GM21447 (cell line): ENCODE data around the gene UBE2O.
"Not testable (repeated sequence)": the region's sequence is repeated elsewhere in the genome, so short reads cannot be mapped to it uniquely, and the experiment has no call there.

Source experiments
- ATAC-seq: cut with Tn5 transposase; IDR thresholded peaks from one replicate; pipeline ENCODE4 v1.9.1; 2021; ENCODE audit not compliant: unreplicated experiment

The UBE2O gene

DNA sequence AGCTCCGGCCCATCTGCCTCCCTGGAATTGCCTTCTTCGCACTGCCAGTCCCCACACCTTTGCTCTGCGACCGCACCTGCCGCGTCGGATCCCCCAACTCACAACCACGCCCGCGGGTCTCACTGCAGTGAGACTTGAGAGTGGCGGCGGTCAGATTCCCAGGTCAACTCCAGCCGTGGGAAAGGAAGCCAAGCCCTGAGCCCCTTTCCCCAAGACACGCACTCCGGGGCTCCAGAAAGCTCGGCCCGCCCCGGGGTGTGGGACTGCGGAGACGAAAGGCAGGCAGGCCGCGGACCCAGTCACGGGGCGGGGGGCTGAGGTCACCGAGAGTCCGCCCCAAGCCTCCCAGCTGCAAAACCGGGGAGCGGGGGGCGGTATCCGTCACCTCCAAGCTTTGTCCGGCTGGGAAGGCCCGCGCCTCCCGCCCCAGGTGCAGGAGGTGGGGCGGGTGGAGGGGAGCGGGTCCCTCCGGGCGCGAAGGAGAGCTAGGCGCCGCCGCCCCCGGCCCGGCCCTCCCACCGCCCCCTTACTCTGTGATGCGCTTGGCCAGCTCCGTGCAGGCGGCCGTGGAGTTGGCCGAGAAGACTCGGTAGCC lies 99.9 kb downstream of the UBE2O start:
- ATAC-seq, result peak; percentile 29

DNA sequence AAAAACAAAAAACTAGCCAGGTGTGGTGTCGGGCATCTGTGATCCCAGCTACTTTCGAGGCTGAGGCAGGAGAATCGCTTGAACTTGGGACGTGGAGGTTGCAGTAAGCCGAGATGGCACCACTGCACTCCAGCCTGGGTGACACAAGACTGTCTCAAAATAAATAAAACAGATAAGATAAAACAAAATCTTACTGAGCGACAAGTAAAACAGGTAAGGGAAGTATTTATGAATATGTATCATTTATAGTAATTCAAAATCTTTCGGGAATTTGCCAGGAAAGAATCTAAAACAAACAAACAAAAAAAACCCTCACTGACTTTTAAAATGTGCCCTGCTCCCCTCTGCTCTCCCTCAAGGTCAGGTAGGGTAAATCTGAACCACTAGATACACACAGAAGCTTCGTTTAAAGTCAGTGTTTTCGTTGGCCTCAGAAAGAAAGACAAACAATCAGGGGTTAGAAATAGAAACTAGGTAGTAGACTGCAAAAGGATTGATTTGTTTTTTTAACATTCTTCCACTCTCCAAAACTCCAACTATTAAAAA lies 101.4 kb downstream of the UBE2O start:
- ATAC-seq, result no peak

DNA sequence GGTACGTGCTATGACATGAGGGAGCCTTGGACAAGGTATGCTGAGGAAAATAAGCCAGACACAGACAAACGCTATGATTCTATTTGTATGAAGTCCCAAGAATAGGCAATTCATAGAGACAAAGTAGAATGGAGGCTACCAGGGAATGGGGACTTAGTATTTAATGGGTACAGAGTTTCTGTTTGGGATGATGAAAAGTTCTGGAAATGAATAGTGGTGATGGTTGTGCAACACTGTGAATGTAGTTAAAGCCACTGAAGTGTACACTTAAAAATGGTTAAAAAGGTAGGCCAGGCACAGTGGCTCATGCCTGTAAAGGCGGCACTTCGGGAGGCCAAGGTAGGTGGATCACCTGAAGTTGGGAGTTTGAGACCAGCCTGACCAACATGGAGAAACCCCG lies 102.5 kb downstream of the UBE2O start:
- ATAC-seq, result no peak

DNA sequence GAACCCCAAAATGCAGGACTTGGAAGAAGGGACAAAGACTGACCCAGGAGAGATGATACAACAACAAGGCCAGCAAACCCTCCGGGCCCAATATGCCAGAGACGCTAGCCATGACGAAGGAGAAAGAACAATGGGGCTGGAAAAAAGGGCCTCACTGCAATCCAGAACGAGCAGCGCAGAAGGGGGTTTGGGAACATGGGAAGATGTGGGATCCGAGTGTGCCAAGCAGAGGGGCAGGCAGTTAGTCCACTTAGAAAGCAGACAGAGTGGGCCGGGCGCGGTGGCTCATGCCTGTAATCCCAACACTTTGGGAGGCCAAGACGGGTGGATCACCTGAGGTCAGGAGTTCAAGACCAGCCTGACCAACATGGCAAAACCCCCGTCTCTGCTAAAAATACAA lies 106.0 kb downstream of the UBE2O start:
- ATAC-seq, result not testable (repeated sequence)

DNA sequence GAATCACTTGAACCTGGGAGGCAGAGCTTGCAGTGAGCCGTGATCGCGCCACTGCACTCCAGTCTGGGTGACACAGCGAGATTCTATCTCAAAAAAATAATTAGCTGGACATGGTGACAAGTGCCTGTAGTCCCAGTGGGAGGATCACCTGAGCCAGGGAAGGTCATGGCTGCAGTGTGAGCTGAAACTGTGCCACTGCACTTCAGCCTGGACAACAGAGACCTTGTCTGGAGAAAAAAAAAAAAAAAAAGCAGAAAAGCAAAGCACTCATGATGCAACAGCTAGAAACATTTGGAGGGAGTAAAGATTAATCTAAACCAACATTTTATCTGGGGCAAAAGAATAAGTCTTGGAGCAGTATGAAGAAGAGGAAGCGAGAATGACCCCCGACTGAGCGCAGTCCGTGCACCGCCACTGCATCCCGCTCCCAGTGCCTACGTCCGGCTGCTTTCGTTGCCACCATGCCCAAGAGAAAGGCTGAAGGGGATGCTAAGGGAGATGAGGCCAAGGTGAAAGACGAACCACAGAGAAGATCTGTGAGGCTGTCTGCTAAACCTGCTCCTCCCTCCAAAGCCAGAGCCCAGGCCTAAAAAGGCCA lies 107.5 kb downstream of the UBE2O start:
- ATAC-seq, result no peak

DNA sequence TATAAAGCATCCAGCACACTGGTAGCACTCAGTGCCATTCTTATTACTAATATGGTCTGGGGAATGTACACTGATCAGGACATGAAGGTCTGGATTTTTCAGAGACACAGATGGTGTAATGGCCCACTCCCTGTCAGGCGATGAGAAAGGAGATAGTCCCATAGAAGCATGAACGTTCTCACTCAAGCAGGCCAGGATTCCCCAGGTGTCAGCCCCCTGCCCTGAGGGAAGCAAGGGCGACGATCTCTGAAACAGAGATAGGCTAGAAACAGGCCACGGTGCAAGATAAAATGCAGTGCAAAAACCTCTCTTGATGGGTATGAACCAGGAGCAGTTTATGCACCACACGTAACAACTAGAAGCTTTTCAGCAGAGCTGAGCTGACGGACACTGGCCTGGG lies 109.8 kb downstream of the UBE2O start:
- no peak for ATAC-seq

DNA sequence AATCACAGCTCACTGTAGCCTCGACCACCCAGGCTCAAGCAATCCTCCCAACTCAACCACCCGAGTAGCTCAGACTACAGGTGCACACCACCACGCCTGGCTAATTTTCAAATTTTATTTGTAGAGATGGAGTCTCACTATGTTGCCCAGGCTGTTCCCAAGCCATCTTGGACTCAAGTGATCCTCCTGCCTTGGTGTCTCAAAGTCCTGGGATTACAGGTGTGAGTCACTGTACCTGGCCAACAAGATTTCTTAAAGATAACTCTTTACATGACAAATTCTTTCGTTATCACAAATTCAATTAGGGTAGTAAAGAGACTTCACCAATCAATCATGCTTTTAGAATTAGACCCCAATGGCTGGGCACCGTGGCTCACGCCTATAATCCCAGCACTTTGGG lies 111.7 kb downstream of the UBE2O start:
- no peak for ATAC-seq
